Parathyroid adenoma (tissue), 2 donors: ENCODE results near the gene MTCH1.

ENCODE experiments used
- H2AFZ ChIP-seq: fragments of 300-600 bp; sonication (generic); one replicate; pipeline ENCODE4 v1.7.0; 2017; ENCODE audit warnings: antibody characterized with exemption, mild to moderate bottlenecking
- H3K27ac ChIP-seq: fragments of 300-600 bp; sonication (generic); one replicate; pipeline ENCODE4 v1.7.0; 2017
- H3K27me3 ChIP-seq: fragments of 300-600 bp; sonication (generic); one replicate; pipeline ENCODE4 v1.7.0; 2017; ENCODE audit warnings: low read length; ENCODE audit not compliant: control insufficient read depth, insufficient read depth
- H3K36me3 ChIP-seq: fragments of 300-600 bp; sonication (generic); one replicate; pipeline ENCODE4 v1.7.0; 2017; ENCODE audit warnings: low read length; ENCODE audit not compliant: control insufficient read depth, insufficient read depth
- H3K4me1 ChIP-seq: fragments of 300-600 bp; sonication (generic); one replicate; pipeline ENCODE4 v1.7.0; 2017; ENCODE audit warnings: control low read depth
- H3K4me2 ChIP-seq: fragments of 300-600 bp; sonication (generic); one replicate; pipeline ENCODE4 v1.7.0; 2017; ENCODE audit warnings: low read length
- H3K4me3 ChIP-seq: fragments of 300-600 bp; sonication (generic); one replicate; pipeline ENCODE4 v1.7.0; 2017; ENCODE audit warnings: low read depth, low read length
- H3K79me2 ChIP-seq: fragments of 300-600 bp; sonication (generic); one replicate; pipeline ENCODE4 v1.7.0; 2017; ENCODE audit warnings: control low read depth
- H3K9ac ChIP-seq: fragments of 300-600 bp; sonication (generic); one replicate; pipeline ENCODE4 v1.7.0; 2017; ENCODE audit warnings: mild to moderate bottlenecking
- H3K9me3 ChIP-seq: fragments of 300-600 bp; sonication (generic); one replicate; pipeline ENCODE4 v1.7.0; 2017; ENCODE audit warnings: low read length; ENCODE audit not compliant: control insufficient read depth
- TF ChIP-seq, protein P1 (sequence below): fragments of 300-600 bp; sonication (generic); IDR thresholded peaks from one replicate; pipeline ENCODE4 v1.7.0; 2017; ENCODE audit warnings: antibody characterized with exemption, mild to moderate bottlenecking
- donor health status: primary hyperparathyroidism.

Gene MTCH1

DNA sequence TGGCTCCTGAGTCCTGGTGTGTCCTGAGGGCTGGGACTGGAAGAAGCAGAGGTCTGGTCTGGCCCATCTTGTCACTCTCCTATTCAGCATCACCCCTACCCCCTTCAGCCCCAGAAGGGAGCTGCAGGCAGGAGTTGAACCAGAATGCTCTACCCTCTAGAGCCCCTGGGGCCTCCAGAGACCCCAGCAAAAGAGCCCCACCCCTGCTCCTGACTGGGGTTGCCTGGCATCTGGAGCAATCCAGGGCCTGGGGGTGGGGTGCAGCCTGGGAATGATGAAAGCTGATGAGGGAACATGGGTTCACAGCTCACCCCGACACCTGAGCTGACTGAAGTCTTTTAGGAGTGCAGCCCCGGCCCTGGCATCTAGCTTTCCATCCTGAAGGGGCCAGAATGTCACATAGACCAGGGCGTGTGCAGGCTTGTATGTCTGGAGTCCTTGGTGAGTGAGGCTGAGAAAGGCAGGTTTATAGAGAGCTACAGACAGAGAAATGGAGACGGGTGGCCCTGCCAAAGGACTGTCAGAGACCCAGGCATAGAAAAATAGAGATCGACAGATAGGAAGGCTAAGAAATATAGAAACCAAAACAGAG lies 31.7 kb upstream of the MTCH1 start:
- Histone ChIP-seq H3K27ac (peak overlapping the region; percentile 58), H3K27me3 (no peaks in the 10 kb centered on the region), H3K79me2 (peaks cover 2% of the 10 kb centered on the region), H3K4me1 (peaks cover 14% of the 10 kb centered on the region), H2AFZ (peak overlapping the region; percentile 75), H3K4me2 (no peak overlapping the region), H3K36me3 (no peaks in the 10 kb centered on the region), H3K9me3 (no peaks in the 10 kb centered on the region), H3K9ac (no peak overlapping the region), H3K4me3 (no peak overlapping the region)
- TF ChIP-seq, protein P1, sequence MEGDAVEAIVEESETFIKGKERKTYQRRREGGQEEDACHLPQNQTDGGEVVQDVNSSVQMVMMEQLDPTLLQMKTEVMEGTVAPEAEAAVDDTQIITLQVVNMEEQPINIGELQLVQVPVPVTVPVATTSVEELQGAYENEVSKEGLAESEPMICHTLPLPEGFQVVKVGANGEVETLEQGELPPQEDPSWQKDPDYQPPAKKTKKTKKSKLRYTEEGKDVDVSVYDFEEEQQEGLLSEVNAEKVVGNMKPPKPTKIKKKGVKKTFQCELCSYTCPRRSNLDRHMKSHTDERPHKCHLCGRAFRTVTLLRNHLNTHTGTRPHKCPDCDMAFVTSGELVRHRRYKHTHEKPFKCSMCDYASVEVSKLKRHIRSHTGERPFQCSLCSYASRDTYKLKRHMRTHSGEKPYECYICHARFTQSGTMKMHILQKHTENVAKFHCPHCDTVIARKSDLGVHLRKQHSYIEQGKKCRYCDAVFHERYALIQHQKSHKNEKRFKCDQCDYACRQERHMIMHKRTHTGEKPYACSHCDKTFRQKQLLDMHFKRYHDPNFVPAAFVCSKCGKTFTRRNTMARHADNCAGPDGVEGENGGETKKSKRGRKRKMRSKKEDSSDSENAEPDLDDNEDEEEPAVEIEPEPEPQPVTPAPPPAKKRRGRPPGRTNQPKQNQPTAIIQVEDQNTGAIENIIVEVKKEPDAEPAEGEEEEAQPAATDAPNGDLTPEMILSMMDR, result no peak

DNA sequence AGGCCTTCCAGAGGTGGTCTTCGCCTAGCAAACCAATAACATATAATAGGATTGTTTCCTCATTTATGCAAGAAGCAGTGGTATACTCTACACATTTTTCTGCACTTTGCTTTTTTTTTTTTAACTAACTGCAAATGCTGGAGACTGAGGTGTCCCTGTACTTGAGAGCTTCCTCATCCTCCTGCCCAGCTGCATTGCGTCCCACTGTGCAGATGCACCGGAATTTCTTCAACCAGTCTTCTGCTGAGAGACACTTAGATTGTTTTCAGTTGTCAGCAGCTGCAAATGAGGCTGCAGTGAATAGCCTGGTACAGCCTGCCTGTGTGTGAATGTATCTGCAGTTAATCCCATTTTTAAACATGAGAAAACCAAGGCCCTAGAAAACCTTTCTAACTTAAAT lies 31.0 kb upstream of the MTCH1 start:
- Histone ChIP-seq H3K9me3 (no peaks in the 10 kb centered on the region), H2AFZ (no peak overlapping the region), H3K4me1 (peaks cover 14% of the 10 kb centered on the region), H3K79me2 (peaks cover 2% of the 10 kb centered on the region), H3K27me3 (no peaks in the 10 kb centered on the region), H3K36me3 (no peaks in the 10 kb centered on the region), H3K4me2 (no peak overlapping the region), H3K4me3 (no peak overlapping the region), H3K27ac (no peak overlapping the region), H3K9ac (no peak overlapping the region)
- TF ChIP-seq, protein P1, result no peak

DNA sequence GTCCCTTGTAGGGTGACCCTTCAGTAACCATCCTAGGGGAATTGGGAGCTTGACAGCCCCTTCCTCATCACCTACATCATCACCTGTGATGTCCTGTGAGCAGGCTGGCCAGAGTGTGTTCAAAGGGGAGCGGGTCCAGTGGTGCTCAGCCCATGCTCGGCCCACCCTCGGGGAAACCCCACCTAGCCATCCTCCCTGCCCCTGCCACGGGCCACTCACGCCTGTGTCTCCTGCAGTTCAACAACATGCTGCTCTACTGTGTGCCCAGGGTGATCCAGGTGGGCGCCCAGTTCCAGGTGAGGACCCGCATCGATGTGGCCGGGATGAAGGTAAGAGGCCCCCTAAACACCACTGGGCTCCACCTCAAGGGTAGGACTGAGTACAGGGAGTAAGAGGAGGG lies 29.5 kb upstream of the MTCH1 start:
- Histone ChIP-seq H3K36me3 (no peaks in the 10 kb centered on the region), H3K4me2 (no peak overlapping the region), H3K27me3 (no peaks in the 10 kb centered on the region), H3K4me1 (peaks cover 14% of the 10 kb centered on the region), H3K9me3 (no peaks in the 10 kb centered on the region), H3K79me2 (peaks cover 2% of the 10 kb centered on the region), H3K9ac (no peak overlapping the region), H3K4me3 (no peak overlapping the region), H3K27ac (no peak overlapping the region), H2AFZ (no peak overlapping the region)
- TF ChIP-seq, protein P1, result no peak

DNA sequence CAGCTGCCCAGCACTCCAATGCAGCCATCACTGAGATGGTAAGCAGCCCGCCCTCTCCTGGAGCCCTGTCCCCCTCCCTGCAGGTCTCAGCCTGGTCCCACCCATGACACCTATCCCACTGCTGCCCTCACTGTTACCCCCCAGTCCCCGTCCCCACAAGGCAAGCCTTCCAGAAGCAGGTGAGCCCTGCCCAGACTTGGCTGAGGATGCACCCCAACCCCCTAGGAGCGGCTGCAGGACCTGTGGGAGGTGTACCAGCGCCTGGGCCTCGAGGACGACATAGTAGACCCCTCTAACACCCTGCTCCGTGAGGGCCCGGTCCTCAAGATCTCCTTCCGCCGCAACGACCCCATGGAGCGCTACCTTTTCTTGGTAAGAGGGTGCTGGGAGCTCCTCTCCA lies 28.7 kb upstream of the MTCH1 start:
- TF ChIP-seq, protein P1, result no peak
- no peak overlapping the region for H2AFZ ChIP-seq
- H3K4me3 ChIP-seq, result no peak overlapping the region
- no peak overlapping the region for H3K27ac ChIP-seq
- peaks cover 2% of the 10 kb centered on the region for H3K79me2 ChIP-seq
- H3K9ac ChIP-seq, result no peak overlapping the region
- no peaks in the 10 kb centered on the region for H3K36me3 ChIP-seq
- H3K4me1 ChIP-seq, result peaks cover 14% of the 10 kb centered on the region
- no peaks in the 10 kb centered on the region for H3K9me3 ChIP-seq
- H3K27me3 ChIP-seq, result no peaks in the 10 kb centered on the region
- no peak overlapping the region for H3K4me2 ChIP-seq
